Skeletal muscle tissue (tissue), 1 donor: ENCODE results near the gene MTX1. TPM values are rescaled to one million over a fixed set of nuclear protein-coding genes. Genes with fewer than 3 reads are reported as not detected.

Source experiments
- total RNA-seq: library from RNA; depleted of rRNA; stranded (reverse); fragments of >200 nt; gene quantifications from one replicate; pipeline ENCODE4 v1.2.3, GENCODE V29; 2014

Gene MTX1
- total RNA-seq, 1 donor from 2014 or later = 16.2 TPM

Other genes starting within 250 kb of the MTX1 start
- gene PYGO2, start 246.9 kb upstream of the MTX1 start, total RNA-seq = 16.2 TPM
- gene SHC1, start 237.9 kb upstream of the MTX1 start, total RNA-seq = 36.0 TPM
- gene CKS1B, start 234.0 kb upstream of the MTX1 start, total RNA-seq = 31.8 TPM
- 16.2 TPM for gene FLAD1, start 225.4 kb upstream of the MTX1 start, total RNA-seq
- gene LENEP, start 215.1 kb upstream of the MTX1 start, total RNA-seq = not detected
- gene ZBTB7B, start 205.9 kb upstream of the MTX1 start, total RNA-seq = 7.8 TPM
- not detected for gene DCST2, start 174.9 kb upstream of the MTX1 start, total RNA-seq
- gene DCST1, start 174.9 kb upstream of the MTX1 start, total RNA-seq = not detected
- 33.9 TPM for gene ADAM15, start 157.4 kb upstream of the MTX1 start, total RNA-seq
- gene EFNA4, start 145.0 kb upstream of the MTX1 start, total RNA-seq = 3.7 TPM
- 0.52 TPM for gene EFNA3, start 129.9 kb upstream of the MTX1 start, total RNA-seq
- gene EFNA1, start 80.8 kb upstream of the MTX1 start, total RNA-seq = 13.0 TPM
- gene SLC50A1, start 72.8 kb upstream of the MTX1 start, total RNA-seq = 19.8 TPM
- gene DPM3, start 68.2 kb upstream of the MTX1 start, total RNA-seq = 13.6 TPM
- 104 TPM for gene KRTCAP2, start 35.4 kb upstream of the MTX1 start, total RNA-seq
- gene TRIM46, start 34.8 kb upstream of the MTX1 start, total RNA-seq = under 0.01 TPM
- gene THBS3, start 798 bp upstream of the MTX1 start, total RNA-seq = 40.2 TPM
- gene ENTREP3, start 46.8 kb downstream of the MTX1 start, total RNA-seq = 2.1 TPM
- gene SCAMP3, start 53.7 kb downstream of the MTX1 start, total RNA-seq = 16.2 TPM
- 23.5 TPM for gene CLK2, start 64.8 kb downstream of the MTX1 start, total RNA-seq
- gene HCN3, start 68.8 kb downstream of the MTX1 start, total RNA-seq = 1.0 TPM
- gene PKLR, start 92.7 kb downstream of the MTX1 start, total RNA-seq = not detected
- 69.4 TPM for gene FDPS, start 100.2 kb downstream of the MTX1 start, total RNA-seq
- 9.4 TPM for gene RUSC1, start 112.2 kb downstream of the MTX1 start, total RNA-seq